HG03520 (cell line): ENCODE data around the gene WDR4.
"Not testable (repeated sequence)": the region's sequence is repeated elsewhere in the genome, so short reads cannot be mapped to it uniquely, and the experiment has no call there.

Experiments
- ATAC-seq: cut with Tn5 transposase; IDR thresholded peaks from one replicate; pipeline ENCODE4 v1.9.1; 2021; ENCODE audit warnings: mild to moderate bottlenecking, moderate library complexity; ENCODE audit not compliant: unreplicated experiment

WDR4 gene

DNA sequence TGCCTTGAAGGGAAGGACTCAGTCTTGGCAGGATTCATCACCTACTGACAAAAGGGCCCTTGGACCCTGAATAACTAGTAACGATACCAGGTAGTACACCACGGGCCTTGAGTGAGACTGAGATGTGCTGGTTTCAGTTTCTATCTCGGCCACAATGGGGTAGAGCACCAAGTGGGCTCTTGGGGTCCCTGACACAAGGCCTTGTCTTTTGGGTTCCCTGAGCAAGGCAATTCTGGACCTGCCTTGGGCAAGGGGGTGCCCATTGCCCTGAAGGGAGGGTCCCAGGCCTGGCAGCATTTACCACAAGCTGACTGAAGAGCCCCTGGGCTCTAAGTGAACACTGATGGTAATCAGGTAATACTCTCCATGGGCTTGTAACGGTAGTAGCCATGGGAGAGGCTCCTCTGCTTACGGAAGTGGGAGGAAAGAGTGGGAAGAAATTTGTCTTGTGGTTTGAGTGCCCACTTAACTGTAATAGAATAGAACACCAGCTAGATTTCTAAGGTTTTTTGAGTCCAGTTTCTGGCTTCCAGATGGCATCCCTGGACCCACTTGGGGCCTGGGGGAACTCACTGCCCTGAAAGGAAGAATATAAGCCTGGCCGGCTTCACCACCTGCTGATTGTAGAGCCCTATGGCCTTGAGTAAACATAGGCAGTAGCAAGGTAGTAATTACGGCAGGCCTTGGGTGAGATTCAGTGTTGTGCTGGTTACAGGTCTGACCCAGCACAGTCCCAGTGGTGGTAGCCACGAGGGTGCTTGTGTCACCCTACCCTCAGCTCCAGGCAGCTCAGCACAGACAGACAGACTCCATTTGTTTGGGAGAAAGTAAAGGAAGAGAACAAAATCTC, 58.5 kb downstream of the WDR4 start:
- ATAC-seq, result no peak

DNA sequence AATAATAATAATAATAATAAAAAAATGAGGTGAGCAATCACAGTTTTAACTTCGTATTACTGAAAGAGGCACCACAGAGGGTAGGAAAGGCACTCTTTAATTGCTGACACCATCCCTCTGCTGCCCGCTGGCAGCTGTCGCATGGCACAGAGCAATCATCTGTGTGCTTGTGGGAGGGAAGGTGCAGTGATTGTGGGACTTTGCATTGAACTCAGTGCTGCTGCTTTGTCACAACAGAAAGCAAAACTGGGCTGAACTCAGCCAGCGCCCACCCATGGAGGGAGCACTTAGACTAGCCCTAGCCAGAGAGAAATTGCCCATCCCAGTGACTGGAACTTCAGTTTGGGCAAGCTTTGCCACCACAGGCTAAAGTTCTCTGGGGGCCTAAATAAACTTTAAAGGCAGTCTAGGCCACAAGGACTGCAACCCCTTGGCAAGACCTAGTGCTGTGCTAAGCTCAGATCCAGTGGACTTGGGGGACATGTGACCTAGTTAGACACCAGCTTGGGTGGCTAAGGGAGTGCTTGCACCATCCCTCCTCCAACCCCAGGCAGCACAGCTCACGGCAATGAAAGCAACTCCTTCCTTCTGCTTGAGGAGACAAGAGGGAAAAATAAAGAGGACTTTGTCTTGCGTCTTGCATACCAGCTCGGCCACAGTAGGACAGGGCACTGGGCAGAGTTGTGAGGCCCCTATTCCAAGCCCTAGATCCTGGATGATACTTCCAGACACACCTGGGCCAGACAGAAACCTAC, 59.3 kb downstream of the WDR4 start:
- no peak for ATAC-seq

DNA sequence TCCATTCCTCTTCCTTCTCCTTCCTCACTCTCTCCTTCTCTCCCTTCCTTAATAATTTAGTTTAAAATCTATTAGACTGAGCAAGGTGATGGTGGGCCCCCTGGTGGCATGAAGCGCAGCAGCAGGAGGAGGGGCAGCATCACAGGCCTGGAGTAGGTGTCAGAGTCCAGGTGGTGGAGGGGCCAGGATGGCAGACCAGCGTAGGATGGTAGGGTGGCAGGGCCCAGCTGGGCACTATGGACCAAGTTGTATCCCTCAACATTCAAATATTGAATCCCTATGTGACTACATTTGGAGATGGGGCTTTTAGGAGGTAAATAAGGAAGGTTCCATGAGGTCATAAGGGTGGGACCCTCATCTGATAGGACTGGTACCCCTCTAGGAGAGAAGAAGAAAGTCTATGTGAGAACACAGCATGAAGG, 61.0 kb downstream of the WDR4 start:
- no peak for ATAC-seq

- no peak for ATAC-seq
Measured at GRCh38 chr21:42815217-42815616, 64.1 kb downstream of the WDR4 start.

GRCh38 chr21:42812528-42813241, 66.7 kb downstream of the WDR4 start:
- not testable (repeated sequence) for ATAC-seq

GRCh38 chr21:42811960-42812359, 67.4 kb downstream of the WDR4 start:
- ATAC-seq, result no peak

- no peak for ATAC-seq
Measured at GRCh38 chr21:42809577-42810475, 69.5 kb downstream of the WDR4 start.

- no peak for ATAC-seq
Measured at GRCh38 chr21:42809171-42809570, 70.2 kb downstream of the WDR4 start.

DNA sequence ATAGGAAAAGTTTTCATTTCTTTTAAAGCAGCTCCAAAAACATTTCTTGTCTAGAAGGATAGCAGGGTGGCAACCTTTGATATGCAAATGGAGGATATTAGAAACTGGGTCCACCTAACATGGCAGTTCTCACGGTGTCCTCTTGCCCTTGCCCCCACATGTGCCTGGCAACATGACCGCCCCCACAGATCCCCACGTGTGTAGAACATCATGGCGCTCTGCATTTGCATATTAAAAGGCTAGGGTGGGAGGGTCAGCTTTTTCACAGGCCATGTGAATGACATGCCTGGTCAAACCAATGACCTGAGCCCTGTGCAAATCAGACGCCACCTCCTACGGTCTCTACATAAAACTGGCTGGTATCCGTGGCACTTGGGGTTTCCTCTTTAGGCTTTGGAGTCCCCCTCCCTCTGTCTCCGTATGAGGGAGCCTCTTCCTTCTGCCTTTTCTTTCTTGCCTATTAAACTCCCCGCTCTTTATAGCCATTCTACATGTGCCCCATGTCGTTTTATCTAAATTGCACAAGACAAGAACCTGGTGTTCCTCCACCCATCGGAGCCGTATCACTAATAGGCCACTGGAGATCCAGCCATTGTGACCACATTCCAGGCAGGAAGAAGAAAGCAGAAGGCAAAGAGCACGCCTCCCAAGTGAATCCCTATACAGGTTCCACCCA, 71.3 kb downstream of the WDR4 start:
- ATAC-seq, result no peak

DNA sequence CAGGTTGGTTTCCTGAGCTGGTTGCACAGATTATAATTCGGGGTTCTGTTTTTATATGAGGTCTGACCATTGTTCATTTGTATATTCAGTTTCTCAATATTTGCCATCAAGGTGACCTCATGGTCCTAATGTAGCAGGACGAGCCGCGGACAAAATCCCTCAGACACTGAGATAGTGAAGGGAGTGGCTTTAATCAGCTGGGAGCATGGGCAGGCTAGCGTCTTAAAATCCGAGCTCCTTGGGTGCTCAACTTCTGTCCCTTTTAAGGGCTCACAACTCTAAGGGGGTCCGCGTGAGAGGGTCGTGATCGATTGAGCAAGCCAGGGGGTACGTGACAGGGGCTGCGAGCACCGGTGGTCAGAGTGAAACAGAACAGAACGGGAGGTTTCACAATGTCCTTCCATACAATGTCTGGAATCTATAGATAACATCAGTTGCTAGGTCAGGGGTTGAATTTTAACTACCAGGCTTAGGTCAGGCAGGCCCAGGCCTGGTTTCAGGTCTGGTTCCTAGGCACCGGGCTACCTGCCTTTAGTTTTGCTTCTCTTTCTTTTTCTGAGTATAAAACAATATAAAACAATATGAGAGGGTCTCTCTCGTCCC, 71.9 kb downstream of the WDR4 start:
- ATAC-seq, result not testable (repeated sequence)

DNA sequence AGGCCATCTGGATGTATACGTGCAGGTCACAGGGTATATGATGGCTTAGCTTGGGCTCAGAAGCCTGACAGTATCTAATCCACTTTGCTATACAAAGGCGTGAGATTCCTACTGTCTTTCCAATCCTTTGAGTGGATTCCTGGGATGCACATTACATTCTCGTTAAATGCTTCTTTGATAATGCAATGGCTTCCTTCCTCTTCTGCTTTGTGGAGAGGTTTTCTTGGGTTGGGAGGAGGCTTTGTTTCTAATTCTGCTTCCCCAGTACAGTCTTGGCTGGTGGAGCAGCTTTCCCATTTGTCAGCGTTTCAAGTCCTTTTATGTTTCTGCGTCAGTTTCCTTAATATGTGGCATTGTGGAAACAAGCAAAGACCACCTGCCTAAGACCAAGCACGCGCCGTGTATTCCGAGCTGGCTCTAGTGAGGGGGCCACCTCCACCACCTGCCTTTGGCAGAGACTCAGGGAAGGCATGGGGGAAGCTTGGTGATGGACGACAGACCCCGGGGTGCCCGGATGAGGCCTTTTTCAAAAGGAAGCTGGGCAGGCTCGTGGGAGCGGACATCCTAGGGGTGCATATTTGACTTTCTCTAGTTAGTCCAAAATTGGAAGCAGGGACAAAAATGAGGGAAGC, 72.7 kb downstream of the WDR4 start:
- no peak for ATAC-seq

DNA sequence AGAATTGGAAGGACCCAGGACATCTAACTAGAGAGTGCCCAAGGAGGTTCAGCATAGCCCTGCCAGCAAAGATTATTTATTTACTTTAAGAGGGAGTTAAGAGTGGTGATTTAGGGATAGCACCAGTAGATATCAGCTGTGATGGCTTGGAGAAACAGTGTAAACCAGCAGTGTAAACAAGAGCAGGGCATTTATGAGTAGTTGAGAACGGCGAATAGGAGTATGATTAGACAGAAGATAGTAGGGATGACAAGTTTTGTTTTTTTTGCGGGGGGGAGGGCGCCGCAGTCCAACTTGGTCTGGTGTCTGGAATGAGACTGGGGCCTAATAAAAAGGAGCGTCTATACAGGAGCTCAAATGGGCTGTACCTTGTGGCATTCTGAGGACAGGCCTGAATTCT, 77.7 kb downstream of the WDR4 start:
- ATAC-seq, result not testable (repeated sequence)

- ATAC-seq, result no peak
Measured at GRCh38 chr21:42799948-42800347, 79.4 kb downstream of the WDR4 start.

DNA sequence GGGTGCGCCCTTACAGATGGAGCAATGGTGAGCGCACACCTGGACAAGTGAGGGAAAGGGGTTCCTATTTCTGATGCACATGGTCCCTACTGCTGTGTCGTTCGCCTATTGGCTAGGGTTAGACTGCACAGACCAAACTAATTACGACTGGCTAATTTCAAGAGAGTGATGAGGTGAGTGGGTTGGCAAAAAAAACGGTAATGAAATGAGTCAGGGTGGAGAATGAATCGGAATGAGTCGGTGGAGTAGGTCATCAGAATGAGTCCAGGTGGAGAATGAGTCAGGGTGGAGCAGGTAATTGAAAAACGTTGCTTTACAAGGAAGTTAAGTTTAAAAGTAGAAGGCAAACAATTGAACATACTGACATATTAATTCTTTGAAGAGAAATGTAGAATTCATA, 79.8 kb downstream of the WDR4 start:
- no peak for ATAC-seq
